ENCODE data around the gene ARHGEF26. TPM values are rescaled to one million over a fixed set of nuclear protein-coding genes. Genes with fewer than 3 reads are reported as not detected.

Gene ARHGEF26
- polyA plus RNA-seq, 1 experiment: 0.05 TPM

GRCh38 chr3:154143873-154144272 is 22.7 kb downstream of the ARHGEF26 start:
- ChIA-PET CTCF (no interaction called here), POLR2A (no interaction called here)
- TF ChIP-seq CTCF (IDR thresholded peaks at IDR 0.05; ENCODE audit: insufficient read depth, low read depth, low read length): no peak
- H3K4me3 ChIP-seq (ENCODE audit: low read depth, low read length): no peak overlapping the region
- no peaks in the 10 kb centered on the region for H3K36me3 ChIP-seq (ENCODE audit: control insufficient read depth, insufficient read depth, low read length)
- H3K27me3 ChIP-seq (ENCODE audit: control insufficient read depth, insufficient read depth, low read length): no peaks in the 10 kb centered on the region
- DNase-seq (ENCODE audit: low read depth): no peak

GRCh38 chr3:154144825-154145465 is 23.8 kb downstream of the ARHGEF26 start:
- Histone ChIP-seq H3K27me3 (ENCODE audit: control insufficient read depth, insufficient read depth, low read length) (no peaks in the 10 kb centered on the region), H3K4me3 (ENCODE audit: low read depth, low read length) (no peak overlapping the region), H3K36me3 (ENCODE audit: control insufficient read depth, insufficient read depth, low read length) (no peaks in the 10 kb centered on the region)
- ChIA-PET CTCF (no interaction called here), POLR2A (no interaction called here)
- no peak for DNase-seq (ENCODE audit: low read depth)
- no peak for TF ChIP-seq CTCF (IDR thresholded peaks at IDR 0.05; ENCODE audit: insufficient read depth, low read depth, low read length)

- TF ChIP-seq CTCF (IDR thresholded peaks at IDR 0.05; ENCODE audit: insufficient read depth, low read depth, low read length): no peak
- Histone ChIP-seq H3K36me3 (ENCODE audit: control insufficient read depth, insufficient read depth, low read length) (no peaks in the 10 kb centered on the region), H3K27me3 (ENCODE audit: control insufficient read depth, insufficient read depth, low read length) (no peaks in the 10 kb centered on the region), H3K4me3 (ENCODE audit: low read depth, low read length) (no peak overlapping the region)
- DNase-seq (ENCODE audit: low read depth): no peak
- CTCF ChIA-PET: no interaction called here
- POLR2A ChIA-PET: no interaction called here
These were observed 27.4 kb downstream of the ARHGEF26 start for GRCh38 chr3:154148541-154148940.

- ChIA-PET CTCF (no interaction called here), POLR2A (no interaction called here)
- no peak for TF ChIP-seq CTCF (IDR thresholded peaks at IDR 0.05; ENCODE audit: insufficient read depth, low read depth, low read length)
- no peak overlapping the region for H3K4me3 ChIP-seq (ENCODE audit: low read depth, low read length)
- no peaks in the 10 kb centered on the region for H3K27me3 ChIP-seq (ENCODE audit: control insufficient read depth, insufficient read depth, low read length)
- no peak for DNase-seq (ENCODE audit: low read depth)
- H3K36me3 ChIP-seq (ENCODE audit: control insufficient read depth, insufficient read depth, low read length): no peaks in the 10 kb centered on the region
These were observed 28.1 kb downstream of the ARHGEF26 start for GRCh38 chr3:154149286-154149685.

GRCh38 chr3:154151969-154152368 is 30.8 kb downstream of the ARHGEF26 start:
- ChIA-PET CTCF (no interaction called here), POLR2A (no interaction called here)
- peak; percentile 30 for DNase-seq (ENCODE audit: low read depth)
- Histone ChIP-seq H3K36me3 (ENCODE audit: control insufficient read depth, insufficient read depth, low read length) (no peaks in the 10 kb centered on the region), H3K4me3 (ENCODE audit: low read depth, low read length) (no peak overlapping the region), H3K27me3 (ENCODE audit: control insufficient read depth, insufficient read depth, low read length) (no peaks in the 10 kb centered on the region)
- no peak for TF ChIP-seq CTCF (IDR thresholded peaks at IDR 0.05; ENCODE audit: insufficient read depth, low read depth, low read length)

Measured in BJ (cell line).